Measurements from ENCODE around the gene STEAP3.

STEAP3 gene, protein sequence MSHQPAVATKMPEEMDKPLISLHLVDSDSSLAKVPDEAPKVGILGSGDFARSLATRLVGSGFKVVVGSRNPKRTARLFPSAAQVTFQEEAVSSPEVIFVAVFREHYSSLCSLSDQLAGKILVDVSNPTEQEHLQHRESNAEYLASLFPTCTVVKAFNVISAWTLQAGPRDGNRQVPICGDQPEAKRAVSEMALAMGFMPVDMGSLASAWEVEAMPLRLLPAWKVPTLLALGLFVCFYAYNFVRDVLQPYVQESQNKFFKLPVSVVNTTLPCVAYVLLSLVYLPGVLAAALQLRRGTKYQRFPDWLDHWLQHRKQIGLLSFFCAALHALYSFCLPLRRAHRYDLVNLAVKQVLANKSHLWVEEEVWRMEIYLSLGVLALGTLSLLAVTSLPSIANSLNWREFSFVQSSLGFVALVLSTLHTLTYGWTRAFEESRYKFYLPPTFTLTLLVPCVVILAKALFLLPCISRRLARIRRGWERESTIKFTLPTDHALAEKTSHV

DNA sequence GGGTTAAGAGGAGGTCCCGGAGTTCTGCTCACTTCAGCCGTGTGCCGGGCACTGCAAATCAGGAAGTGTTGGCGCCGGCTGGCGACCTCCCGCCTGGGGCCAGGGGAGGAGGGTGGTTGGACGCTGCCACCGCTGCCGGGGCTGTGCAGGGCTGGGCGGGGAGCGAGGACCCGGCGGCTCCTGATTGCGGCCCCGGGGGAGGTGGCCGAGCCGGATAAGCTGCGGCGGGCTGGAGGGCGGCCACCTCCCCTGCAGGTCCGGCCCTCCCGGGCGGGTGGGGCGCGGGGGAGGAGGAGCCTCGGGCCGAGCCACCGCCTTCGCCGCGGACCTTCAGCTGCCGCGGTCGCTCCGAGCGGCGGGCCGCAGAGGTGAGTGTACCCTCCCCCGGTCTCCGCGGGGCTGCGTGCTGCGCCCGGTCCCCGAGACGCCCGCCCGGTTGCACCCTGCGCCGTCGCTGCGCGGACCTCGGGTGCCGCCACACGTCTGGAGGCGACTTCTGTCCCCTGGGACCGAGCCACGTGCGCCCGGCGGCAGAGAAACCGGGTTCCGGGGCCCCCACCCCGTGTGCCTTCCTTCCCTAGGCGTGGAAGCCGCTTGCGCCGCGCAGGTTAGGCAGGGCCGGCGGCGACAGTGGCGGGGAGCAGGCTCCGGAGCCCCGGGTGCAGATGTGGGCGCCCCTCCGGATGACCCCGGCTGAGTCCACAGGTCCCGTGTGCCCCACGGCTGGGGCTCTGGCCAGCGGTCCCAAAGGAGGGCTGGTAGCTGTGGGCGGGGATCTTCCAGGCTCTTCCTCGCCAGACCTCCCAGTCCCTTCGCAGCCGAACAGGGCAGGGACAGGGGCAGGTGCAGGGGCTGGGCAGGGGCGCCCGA is at the start of gene STEAP3:
TSS of gene STEAP3 (plus strand) at position 314 of the 870 bp plus-strand sequence. CDS start 7,179 bp downstream, outside the sequence.
- no peak within 1 kb of the TSS for H3K27ac Mint-ChIP-seq
- no peaks in the 10 kb centered on the region for H3K4me1 Mint-ChIP-seq (ENCODE audit: low read depth)
- H3K27me3 Mint-ChIP-seq (ENCODE audit: low read depth) = peaks cover 46% of the 10 kb centered on the region
- H3K4me3 Mint-ChIP-seq = no peak within 1 kb of the TSS
- no peaks in the 10 kb centered on the region for H3K36me3 Mint-ChIP-seq (ENCODE audit: low read depth)
- H3K9me3 Mint-ChIP-seq = no peaks in the 10 kb centered on the region

DNA sequence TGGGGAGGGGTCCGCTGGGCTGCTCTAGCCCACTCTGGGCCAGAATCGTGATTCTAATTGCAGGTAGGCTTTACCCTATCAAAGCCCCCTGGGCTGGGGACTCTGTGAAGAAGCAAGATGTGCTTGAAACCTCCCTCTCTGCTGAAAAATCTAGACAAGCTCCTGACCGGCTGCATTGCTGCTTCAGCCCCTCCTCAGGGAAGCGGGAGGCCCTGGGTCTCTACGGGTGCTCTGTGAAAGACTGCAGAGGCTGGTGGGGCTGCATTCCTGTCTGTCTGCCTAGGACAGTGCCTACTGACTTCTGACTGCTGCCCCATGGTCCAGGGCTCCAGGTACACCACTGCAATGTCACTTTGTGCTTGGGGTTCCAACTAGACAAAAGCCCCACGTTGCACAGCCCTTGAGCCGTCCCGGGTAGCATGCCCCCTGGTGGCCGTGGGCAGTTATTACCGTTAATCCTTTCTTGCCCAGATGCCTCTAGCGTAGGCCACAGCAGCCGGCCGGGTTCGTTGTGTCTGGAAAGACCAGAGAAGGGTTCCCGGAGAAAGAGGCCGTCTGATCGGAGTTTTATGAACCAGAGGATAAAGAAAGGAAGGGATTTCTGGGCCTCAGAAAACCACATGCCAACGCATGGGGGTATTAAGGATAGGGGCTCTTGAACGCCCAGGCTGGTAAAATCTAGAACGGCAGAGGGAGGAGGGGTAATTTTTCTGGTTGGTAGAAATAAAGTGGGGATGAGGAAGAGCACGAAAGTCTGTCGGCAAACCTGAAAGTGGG is 49.2 kb upstream of the STEAP3 start:
- no peak overlapping the region for H3K27ac Mint-ChIP-seq
- H3K4me1 Mint-ChIP-seq (ENCODE audit: low read depth) = no peaks in the 10 kb centered on the region
- H3K9me3 Mint-ChIP-seq = no peaks in the 10 kb centered on the region
- H3K4me3 Mint-ChIP-seq = no peak overlapping the region
- H3K27me3 Mint-ChIP-seq (ENCODE audit: low read depth) = no peaks in the 10 kb centered on the region
- no peaks in the 10 kb centered on the region for H3K36me3 Mint-ChIP-seq (ENCODE audit: low read depth)

DNA sequence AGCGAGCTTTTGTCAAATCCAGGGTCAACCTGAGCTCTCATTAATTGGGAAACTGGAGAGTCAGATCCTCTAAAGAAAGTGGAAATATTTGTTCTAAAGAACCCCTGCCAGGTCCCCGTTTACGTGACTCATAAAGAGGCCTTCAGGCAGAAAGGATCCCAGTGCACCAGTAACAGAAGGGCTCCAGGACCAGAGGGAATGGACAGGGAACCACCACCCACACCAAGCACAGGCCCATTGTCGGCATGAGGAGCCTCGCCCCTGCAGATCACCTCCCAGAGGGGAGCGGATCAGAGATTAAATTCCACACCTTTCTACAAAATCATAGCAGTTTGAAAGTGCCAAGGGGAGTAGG is 48.7 kb upstream of the STEAP3 start:
- Mint-ChIP-seq H3K27me3 (ENCODE audit: low read depth) (no peaks in the 10 kb centered on the region), H3K36me3 (ENCODE audit: low read depth) (no peaks in the 10 kb centered on the region), H3K4me1 (ENCODE audit: low read depth) (no peaks in the 10 kb centered on the region), H3K27ac (no peak overlapping the region), H3K4me3 (no peak overlapping the region), H3K9me3 (no peaks in the 10 kb centered on the region)

DNA sequence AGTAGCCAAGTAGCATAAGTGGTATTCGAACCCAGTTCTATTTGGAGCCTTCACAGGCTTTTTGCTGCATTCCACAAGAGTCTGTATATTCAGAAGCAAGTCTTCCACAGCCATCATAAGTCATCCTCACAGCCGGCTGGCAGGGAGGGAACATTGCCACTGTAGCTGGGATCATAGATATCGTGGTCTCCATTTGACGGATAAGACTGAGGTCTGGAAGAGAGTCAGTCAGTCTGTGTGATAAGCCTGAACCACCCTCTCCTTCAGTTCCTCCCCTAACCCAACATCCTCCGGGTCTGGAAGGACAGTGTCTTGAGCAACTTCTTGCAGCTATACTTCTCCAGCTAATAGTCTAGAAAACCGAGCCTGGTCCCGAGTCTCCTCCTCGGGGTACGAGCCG is 48.1 kb upstream of the STEAP3 start:
- Mint-ChIP-seq H3K36me3 (ENCODE audit: low read depth) (no peaks in the 10 kb centered on the region), H3K9me3 (no peaks in the 10 kb centered on the region), H3K27me3 (ENCODE audit: low read depth) (no peaks in the 10 kb centered on the region), H3K4me1 (ENCODE audit: low read depth) (no peaks in the 10 kb centered on the region), H3K27ac (no peak overlapping the region), H3K4me3 (no peak overlapping the region)

DNA sequence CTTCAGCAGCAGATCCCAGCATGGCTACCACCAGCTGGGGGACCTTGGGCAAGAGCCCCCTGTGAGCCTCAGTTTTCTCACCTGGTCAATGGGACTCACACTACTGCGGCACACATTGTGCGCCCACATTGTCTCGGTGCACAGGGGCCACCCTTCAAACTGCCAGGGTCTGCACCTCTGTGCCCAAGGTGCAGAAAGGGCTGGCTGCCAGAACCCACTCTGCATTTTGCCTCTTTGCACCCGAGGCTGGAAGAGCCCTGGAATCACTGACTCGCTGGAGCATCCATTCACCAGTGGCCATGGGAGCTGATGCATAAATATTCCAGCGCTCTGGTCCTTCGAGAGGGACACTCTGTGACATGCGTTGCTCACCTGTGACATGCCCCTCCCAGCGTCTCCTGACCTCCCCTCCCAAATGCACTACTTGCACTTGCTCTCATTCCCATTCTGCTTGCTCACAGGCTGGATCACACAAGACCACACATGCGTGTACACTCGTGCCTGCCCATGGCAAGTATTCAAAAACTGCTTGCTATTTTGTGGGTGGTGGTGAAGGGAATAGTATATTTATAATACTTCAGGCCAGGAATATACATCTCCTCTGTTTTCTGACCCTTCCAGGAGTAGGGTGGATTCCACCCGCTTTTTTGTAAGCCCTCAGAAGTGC is 46.3 kb upstream of the STEAP3 start:
- Mint-ChIP-seq H3K27ac (no peak overlapping the region), H3K36me3 (ENCODE audit: low read depth) (no peaks in the 10 kb centered on the region), H3K4me3 (no peak overlapping the region), H3K9me3 (no peaks in the 10 kb centered on the region), H3K4me1 (ENCODE audit: low read depth) (no peaks in the 10 kb centered on the region), H3K27me3 (ENCODE audit: low read depth) (no peaks in the 10 kb centered on the region)

DNA sequence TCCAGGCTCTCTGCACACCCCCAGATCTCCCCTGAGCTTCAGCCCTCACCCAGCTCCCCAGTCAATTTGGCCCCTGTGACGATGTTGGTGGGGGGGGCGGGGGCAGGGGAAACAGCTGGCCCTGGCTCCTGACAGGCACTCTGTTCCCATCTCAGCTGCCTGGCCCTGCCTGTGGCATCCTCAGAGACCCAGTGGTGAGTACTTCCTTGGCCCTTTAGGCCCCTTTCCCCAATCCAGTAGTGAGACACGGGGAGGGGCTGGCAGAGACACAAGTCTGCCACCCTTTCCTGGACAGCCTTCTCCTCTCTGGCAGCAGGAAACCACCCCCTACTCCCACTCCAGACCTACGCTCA is 45.8 kb upstream of the STEAP3 start:
- Mint-ChIP-seq H3K9me3 (no peaks in the 10 kb centered on the region), H3K36me3 (ENCODE audit: low read depth) (no peaks in the 10 kb centered on the region), H3K4me1 (ENCODE audit: low read depth) (no peaks in the 10 kb centered on the region), H3K4me3 (no peak overlapping the region), H3K27me3 (ENCODE audit: low read depth) (no peaks in the 10 kb centered on the region), H3K27ac (no peak overlapping the region)

DNA sequence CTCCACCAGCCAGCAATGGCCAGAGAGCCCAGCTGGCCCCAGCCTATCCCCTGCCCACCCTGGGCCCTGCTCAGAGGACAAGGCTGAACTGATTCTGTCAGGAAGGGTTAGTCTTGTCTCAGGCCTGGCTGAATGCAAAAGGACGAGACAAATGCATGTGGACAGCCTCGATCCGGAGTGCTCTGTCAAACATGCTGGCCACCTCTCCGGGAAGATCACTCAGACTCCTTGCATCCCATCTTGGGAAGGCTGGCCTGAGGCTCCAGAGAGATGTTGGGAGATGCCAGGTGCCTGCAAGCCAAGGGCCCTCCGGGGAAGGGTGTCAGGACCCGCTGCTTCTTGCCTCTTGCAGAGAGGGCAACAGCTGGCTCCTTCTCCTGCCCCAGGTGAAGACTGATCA is 44.9 kb upstream of the STEAP3 start:
- Mint-ChIP-seq H3K27ac (no peak overlapping the region), H3K4me3 (no peak overlapping the region), H3K4me1 (ENCODE audit: low read depth) (no peaks in the 10 kb centered on the region), H3K36me3 (ENCODE audit: low read depth) (no peaks in the 10 kb centered on the region), H3K27me3 (ENCODE audit: low read depth) (no peaks in the 10 kb centered on the region), H3K9me3 (no peaks in the 10 kb centered on the region)

DNA sequence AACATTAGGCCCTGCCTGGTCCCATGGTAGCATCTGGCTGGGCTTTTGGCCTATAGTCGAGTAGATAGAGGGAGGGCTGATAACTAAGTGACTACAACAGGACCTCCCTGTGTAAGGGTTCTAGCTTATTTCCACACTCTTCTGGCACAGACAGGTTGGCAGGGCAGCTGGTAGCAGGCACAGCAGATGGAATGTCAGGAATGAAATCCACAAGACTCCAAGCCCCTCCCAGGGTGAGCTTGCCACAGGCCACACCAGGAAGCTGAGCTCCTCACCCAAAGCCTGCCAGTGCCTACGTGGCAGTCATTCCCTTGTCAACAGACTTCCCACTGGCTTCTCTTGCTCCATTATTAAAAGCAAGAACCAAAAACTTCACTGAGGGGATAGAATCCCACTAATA is 44.4 kb upstream of the STEAP3 start:
- Mint-ChIP-seq H3K36me3 (ENCODE audit: low read depth) (no peaks in the 10 kb centered on the region), H3K27ac (no peak overlapping the region), H3K4me3 (no peak overlapping the region), H3K4me1 (ENCODE audit: low read depth) (no peaks in the 10 kb centered on the region), H3K9me3 (no peaks in the 10 kb centered on the region), H3K27me3 (ENCODE audit: low read depth) (no peaks in the 10 kb centered on the region)

DNA sequence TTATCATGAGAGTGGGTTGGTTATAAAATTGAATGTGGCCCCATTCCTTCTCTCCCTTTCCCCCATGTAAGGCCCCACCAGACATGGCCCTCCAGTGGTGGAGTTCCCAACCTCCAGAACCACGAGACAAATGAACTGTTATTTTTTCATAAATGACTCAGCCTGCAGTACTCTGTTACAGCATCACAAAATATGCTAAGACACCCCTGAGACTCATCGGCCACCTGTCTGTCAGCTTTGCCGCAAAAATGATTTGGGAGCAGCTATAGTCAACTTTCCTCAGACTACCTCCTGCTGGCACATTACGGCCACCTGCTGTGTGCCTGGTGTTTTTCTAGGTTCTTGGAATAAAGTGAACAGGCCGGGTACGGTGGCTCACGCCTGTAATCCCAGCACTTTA is 43.6 kb upstream of the STEAP3 start:
- Mint-ChIP-seq H3K36me3 (ENCODE audit: low read depth) (no peaks in the 10 kb centered on the region), H3K27me3 (ENCODE audit: low read depth) (no peaks in the 10 kb centered on the region), H3K27ac (no peak overlapping the region), H3K4me3 (no peak overlapping the region), H3K4me1 (ENCODE audit: low read depth) (no peaks in the 10 kb centered on the region), H3K9me3 (no peaks in the 10 kb centered on the region)

DNA sequence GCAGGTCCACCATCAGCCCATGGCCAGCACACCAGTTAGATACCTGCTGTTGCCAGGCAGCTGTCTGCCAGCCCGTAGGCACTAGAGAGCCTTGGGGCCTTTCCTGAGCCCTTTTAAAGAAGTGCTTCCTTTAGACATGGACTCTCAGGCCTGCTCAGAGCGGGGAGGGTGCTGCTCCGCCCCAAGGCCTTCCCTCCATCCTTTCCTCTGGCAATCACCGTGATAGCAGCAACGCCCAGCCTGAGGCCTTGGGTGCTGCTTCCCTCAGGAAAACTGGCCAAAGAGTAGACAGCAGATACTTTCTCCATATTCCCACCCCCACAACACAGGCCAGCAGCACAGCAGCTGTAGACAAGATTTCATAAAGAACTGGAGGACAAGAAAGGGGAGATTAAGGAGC is 42.7 kb upstream of the STEAP3 start:
- Mint-ChIP-seq H3K4me1 (ENCODE audit: low read depth) (no peaks in the 10 kb centered on the region), H3K4me3 (no peak overlapping the region), H3K27me3 (ENCODE audit: low read depth) (no peaks in the 10 kb centered on the region), H3K36me3 (ENCODE audit: low read depth) (no peaks in the 10 kb centered on the region), H3K27ac (no peak overlapping the region), H3K9me3 (no peaks in the 10 kb centered on the region)

DNA sequence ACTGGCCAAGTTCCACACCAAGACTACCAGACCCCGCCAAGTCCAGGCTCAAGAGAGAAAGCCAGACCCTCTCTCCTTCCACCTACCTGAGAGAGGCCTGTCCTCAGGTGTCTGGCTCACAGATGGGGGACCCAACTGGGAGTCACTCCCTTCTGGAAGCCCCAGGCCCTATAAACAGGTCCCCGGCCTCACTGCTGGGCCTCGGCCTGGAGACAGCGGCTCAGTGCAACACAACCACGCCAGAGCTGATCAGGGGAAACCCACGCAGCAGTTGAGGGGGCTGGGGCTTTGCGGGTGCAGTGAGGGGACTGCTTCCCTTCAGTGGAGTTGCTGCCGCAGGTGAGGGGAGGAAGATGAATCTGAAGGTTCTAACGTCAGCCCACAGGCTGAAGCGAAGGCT is 42.2 kb upstream of the STEAP3 start:
- no peaks in the 10 kb centered on the region for H3K27me3 Mint-ChIP-seq (ENCODE audit: low read depth)
- H3K27ac Mint-ChIP-seq = no peak overlapping the region
- no peaks in the 10 kb centered on the region for H3K36me3 Mint-ChIP-seq (ENCODE audit: low read depth)
- no peaks in the 10 kb centered on the region for H3K9me3 Mint-ChIP-seq
- H3K4me3 Mint-ChIP-seq = no peak overlapping the region
- no peaks in the 10 kb centered on the region for H3K4me1 Mint-ChIP-seq (ENCODE audit: low read depth)

DNA sequence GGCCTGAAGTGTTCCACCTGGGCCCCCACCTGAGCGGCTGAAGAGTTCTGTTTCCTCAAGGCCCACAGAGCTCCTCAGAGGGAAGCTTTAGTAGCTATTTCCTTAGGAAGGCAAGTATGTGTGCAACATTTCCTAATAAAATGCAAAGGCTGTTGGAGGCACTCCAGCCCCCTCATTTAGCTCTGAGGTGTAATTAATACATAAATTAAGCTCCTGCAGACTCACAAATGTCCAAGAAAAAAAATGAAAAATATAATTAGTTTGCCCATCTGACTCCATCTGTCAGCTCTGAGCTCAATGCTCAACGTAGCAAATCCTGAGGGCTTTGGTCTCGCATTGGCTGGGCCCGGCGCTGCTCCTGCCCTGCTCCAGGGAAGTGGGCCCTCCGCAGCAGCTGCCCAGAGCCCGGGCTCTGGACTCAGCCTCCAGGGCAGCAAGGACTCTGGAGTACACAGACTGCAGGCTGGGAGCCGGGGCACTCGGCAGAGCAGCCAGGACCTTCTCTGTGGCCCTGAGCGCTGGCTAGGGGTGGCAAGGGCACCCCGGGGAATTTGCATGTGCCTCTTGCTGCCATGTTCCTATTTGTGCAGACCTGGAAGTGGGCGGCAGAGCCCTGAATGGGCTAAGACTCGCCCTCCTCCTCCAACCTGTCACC is 41.7 kb upstream of the STEAP3 start:
- no peak overlapping the region for H3K27ac Mint-ChIP-seq
- H3K27me3 Mint-ChIP-seq (ENCODE audit: low read depth) = no peaks in the 10 kb centered on the region
- no peaks in the 10 kb centered on the region for H3K36me3 Mint-ChIP-seq (ENCODE audit: low read depth)
- H3K4me1 Mint-ChIP-seq (ENCODE audit: low read depth) = no peaks in the 10 kb centered on the region
- H3K9me3 Mint-ChIP-seq = no peaks in the 10 kb centered on the region
- H3K4me3 Mint-ChIP-seq = no peak overlapping the region

DNA sequence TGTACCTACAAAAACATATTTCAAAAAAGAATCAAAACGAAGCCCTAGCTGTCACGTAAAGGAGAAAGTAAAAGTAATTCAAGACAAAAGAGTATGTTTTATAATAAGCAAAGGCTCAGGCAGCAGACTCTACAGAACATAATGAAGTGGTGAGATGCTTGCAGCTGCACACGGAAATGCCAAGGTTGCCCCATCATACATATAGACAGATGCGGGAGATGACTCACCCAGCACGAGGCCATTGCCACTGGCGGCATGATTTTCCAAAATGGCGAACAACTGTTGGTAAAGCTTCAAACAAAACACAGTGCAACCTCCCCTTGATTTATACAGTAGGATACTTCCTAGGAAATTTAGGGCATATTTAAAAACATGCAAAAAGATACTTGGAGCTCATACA is 39.1 kb upstream of the STEAP3 start:
- Mint-ChIP-seq H3K9me3 (no peaks in the 10 kb centered on the region), H3K4me3 (no peak overlapping the region)

More for the DNA sequence above, 39.1 kb upstream of the STEAP3 start:
- no peaks in the 10 kb centered on the region for H3K4me1 Mint-ChIP-seq (ENCODE audit: low read depth)
- no peak overlapping the region for H3K27ac Mint-ChIP-seq
- H3K27me3 Mint-ChIP-seq (ENCODE audit: low read depth) = no peaks in the 10 kb centered on the region
- no peaks in the 10 kb centered on the region for H3K36me3 Mint-ChIP-seq (ENCODE audit: low read depth)
